ENCODE data around the gene PTPN7. TPM values are rescaled to one million over a fixed set of nuclear protein-coding genes. Genes with fewer than 3 reads are reported as not detected.
"Not testable (repeated sequence)": the region's sequence is repeated elsewhere in the genome, so short reads cannot be mapped to it uniquely, and the experiment has no call there.

PTPN7 gene
- total and polyA plus RNA-seq, 5 donors = 0.28 to 1.7 (median 0.50) TPM

- intact Hi-C loops (cut with DNase I) = loop anchor here in 3 of 4 donors (2.0 to 10.0 kb wide), 5 partner anchors 122 to 528 kb away; partner anchors contain the start of gene SYT2 (in 1 of the 3)
- ATAC-seq (peak; percentile 49 to 69), DNase-seq (peak; percentile 73 to 93 (median 90))
- Histone ChIP-seq H3K4me3 (ENCODE audit: low read length) (no peak overlapping the region), H3K4me1 (ENCODE audit: control insufficient read depth, insufficient read depth, low read length) (no peaks in the 10 kb centered on the region), H3K27me3 (ENCODE audit: control insufficient read depth, insufficient read depth) (no peaks in the 10 kb centered on the region), H3K27ac (ENCODE audit: low read length) (no peak overlapping the region), H3K9me3 (ENCODE audit: control insufficient read depth, low read length) (no peaks in the 10 kb centered on the region)
- 51% methylated on average over 20 of the region's 20 CpGs for WGBS
Measured at GRCh38 chr1:202189001-202189790, 28.8 kb upstream of the PTPN7 start.

GRCh38 chr1:202187697-202188407 lies 27.4 kb upstream of the PTPN7 start:
- H3K4me3 ChIP-seq (ENCODE audit: low read length) = no peak overlapping the region
- H3K27me3 ChIP-seq (ENCODE audit: control insufficient read depth, insufficient read depth) = no peaks in the 10 kb centered on the region
- H3K27ac ChIP-seq (ENCODE audit: low read length) = no peak overlapping the region
- intact Hi-C loops (cut with DNase I) = loop anchor here in 3 of 4 donors (2.0 to 10.0 kb wide), 5 partner anchors 123 to 529 kb away; partner anchors contain the start of gene SYT2 (in 1 of the 3)
- ATAC-seq (no peak), DNase-seq (no peak)
- no peaks in the 10 kb centered on the region for H3K9me3 ChIP-seq (ENCODE audit: control insufficient read depth, low read length)
- no peaks in the 10 kb centered on the region for H3K4me1 ChIP-seq (ENCODE audit: control insufficient read depth, insufficient read depth, low read length)
- WGBS = 65% methylated on average over 8 of the region's 8 CpGs

GRCh38 chr1:202187041-202187671 lies 26.8 kb upstream of the PTPN7 start:
- WGBS = 69% methylated on average over 8 of the region's 8 CpGs

GRCh38 chr1:202186327-202186726 lies 25.9 kb upstream of the PTPN7 start:
- ATAC-seq = no peak
- H3K4me3 ChIP-seq (ENCODE audit: low read length) = no peak overlapping the region

More at GRCh38 chr1:202187041-202187671, 26.8 kb upstream of the PTPN7 start:
- intact Hi-C loops (cut with DNase I) = loop anchor here in 3 of 4 donors (5.0 to 10.0 kb wide), 4 partner anchors 130 to 530 kb away; partner anchors contain the start of gene SYT2 (in 1 of the 3)
- H3K27me3 ChIP-seq (ENCODE audit: control insufficient read depth, insufficient read depth) = no peaks in the 10 kb centered on the region
- H3K4me1 ChIP-seq (ENCODE audit: control insufficient read depth, insufficient read depth, low read length) = no peaks in the 10 kb centered on the region
- H3K9me3 ChIP-seq (ENCODE audit: control insufficient read depth, low read length) = no peaks in the 10 kb centered on the region
- ATAC-seq (no peak), DNase-seq (no peak)
- H3K4me3 ChIP-seq (ENCODE audit: low read length) = no peak overlapping the region
- no peak overlapping the region for H3K27ac ChIP-seq (ENCODE audit: low read length)

GRCh38 chr1:202184750-202185460 lies 24.5 kb upstream of the PTPN7 start:
- H3K27me3 ChIP-seq (ENCODE audit: control insufficient read depth, insufficient read depth) = no peaks in the 10 kb centered on the region
- peak; percentile 82 to 94 (median 92) for DNase-seq
- no peak overlapping the region for H3K27ac ChIP-seq (ENCODE audit: low read length)
- intact Hi-C loops (cut with DNase I) = loop anchor here in 3 of 4 donors (5.0 to 10.0 kb wide), 4 partner anchors 132 to 532 kb away; partner anchors contain the start of gene SYT2 (in 1 of the 3)
- WGBS = 15% methylated on average over 19 of the region's 19 CpGs
- peak; percentile 59 to 73 for ATAC-seq
- H3K4me3 ChIP-seq (ENCODE audit: low read length) = no peak overlapping the region
- H3K4me1 ChIP-seq (ENCODE audit: control insufficient read depth, insufficient read depth, low read length) = no peaks in the 10 kb centered on the region
- no peaks in the 10 kb centered on the region for H3K9me3 ChIP-seq (ENCODE audit: control insufficient read depth, low read length)

More at GRCh38 chr1:202186327-202186726, 25.9 kb upstream of the PTPN7 start:
- 88% methylated on average over 7 of the region's 7 CpGs for WGBS
- Histone ChIP-seq H3K27ac (ENCODE audit: low read length) (no peak overlapping the region), H3K4me1 (ENCODE audit: control insufficient read depth, insufficient read depth, low read length) (no peaks in the 10 kb centered on the region), H3K9me3 (ENCODE audit: control insufficient read depth, low read length) (no peaks in the 10 kb centered on the region), H3K27me3 (ENCODE audit: control insufficient read depth, insufficient read depth) (no peaks in the 10 kb centered on the region)
- intact Hi-C loops (cut with DNase I) = loop anchor here in 3 of 4 donors (5.0 to 10.0 kb wide), 4 partner anchors 131 to 531 kb away; partner anchors contain the start of gene SYT2 (in 1 of the 3)
- DNase-seq = no peak

- no peaks in the 10 kb centered on the region for H3K27me3 ChIP-seq (ENCODE audit: control insufficient read depth, insufficient read depth)
- no peaks in the 10 kb centered on the region for H3K9me3 ChIP-seq (ENCODE audit: control insufficient read depth, low read length)
- H3K4me3 ChIP-seq (ENCODE audit: low read length) = no peak overlapping the region
- H3K4me1 ChIP-seq (ENCODE audit: control insufficient read depth, insufficient read depth, low read length) = no peaks in the 10 kb centered on the region
- H3K27ac ChIP-seq (ENCODE audit: low read length) = no peak overlapping the region
- intact Hi-C loops (cut with DNase I) = loop anchor here in 1 of 4 donors (10.0 kb wide), 1 partner anchor 533 kb away; the partner anchor contains the start of gene SYT2
- DNase-seq (no peak), ATAC-seq (no peak)
- 86% methylated on average over 8 of the region's 8 CpGs for WGBS
Measured at GRCh38 chr1:202182040-202182877, 21.9 kb upstream of the PTPN7 start.

GRCh38 chr1:202181586-202181985 lies 21.2 kb upstream of the PTPN7 start:
- H3K4me1 ChIP-seq (ENCODE audit: control insufficient read depth, insufficient read depth, low read length) = no peaks in the 10 kb centered on the region
- H3K9me3 ChIP-seq (ENCODE audit: control insufficient read depth, low read length) = no peaks in the 10 kb centered on the region
- WGBS = 86% methylated on average over 7 of the region's 7 CpGs
- intact Hi-C loops (cut with DNase I) = loop anchor here in 1 of 4 donors (10.0 kb wide), 1 partner anchor 533 kb away; the partner anchor contains the start of gene SYT2
- H3K27me3 ChIP-seq (ENCODE audit: control insufficient read depth, insufficient read depth) = no peaks in the 10 kb centered on the region
- ATAC-seq = no peak
- H3K27ac ChIP-seq (ENCODE audit: low read length) = no peak overlapping the region
- H3K4me3 ChIP-seq (ENCODE audit: low read length) = no peak overlapping the region
- DNase-seq = no peak

GRCh38 chr1:202180751-202181139 lies 20.3 kb upstream of the PTPN7 start:
- ATAC-seq; H3K4me1 ChIP-seq (ENCODE audit: control insufficient read depth, insufficient read depth, low read length); H3K4me3 ChIP-seq (ENCODE audit: low read length); H3K9me3 ChIP-seq (ENCODE audit: control insufficient read depth, low read length); H3K27ac ChIP-seq (ENCODE audit: low read length); H3K27me3 ChIP-seq (ENCODE audit: control insufficient read depth, insufficient read depth); DNase-seq: not testable (repeated sequence)
- intact Hi-C loops (cut with DNase I) = loop anchor here in 1 of 4 donors (10.0 kb wide), 1 partner anchor 534 kb away; the partner anchor contains the start of gene SYT2
- WGBS = 60% methylated on average over 2 of the region's 2 CpGs

- no peaks in the 10 kb centered on the region for H3K27me3 ChIP-seq (ENCODE audit: control insufficient read depth, insufficient read depth)
- intact Hi-C loops (cut with DNase I) = loop anchor here in 1 of 4 donors (10.0 kb wide), 1 partner anchor 535 kb away; the partner anchor contains the start of gene SYT2
Measured at GRCh38 chr1:202179828-202180750, 19.7 kb upstream of the PTPN7 start.

More at GRCh38 chr1:202179828-202180750, 19.7 kb upstream of the PTPN7 start:
- ATAC-seq = no peak
- no peaks in the 10 kb centered on the region for H3K4me1 ChIP-seq (ENCODE audit: control insufficient read depth, insufficient read depth, low read length)
- H3K4me3 ChIP-seq (ENCODE audit: low read length) = no peak overlapping the region
- H3K27ac ChIP-seq (ENCODE audit: low read length) = no peak overlapping the region
- no peaks in the 10 kb centered on the region for H3K9me3 ChIP-seq (ENCODE audit: control insufficient read depth, low read length)
- no peak for DNase-seq
- whole genome bisulfite sequencing = 67% methylated on average over 19 of the region's 19 CpGs
